DND-41 (cell line): ENCODE data around the gene CNTNAP5.

Experiments used
- ATAC-seq: fragments of 200-7000 bp; cut with Tn5 transposase; 3 replicates; pipeline ENCODE4 v1.9.1; 2021; ENCODE audit warnings: low read depth; ENCODE audit not compliant: insufficient read depth
- DNase-seq: peaks from one replicate; pipeline ENCODE4 v3.0.0-alpha.2; 2020
- H2AFZ ChIP-seq: 2 replicates; pipeline ENCODE4 v1.6.0; 2012; ENCODE audit warnings: low read depth, low read length
- H3K27ac ChIP-seq: 2 replicates; pipeline ENCODE4 v1.5.1; 2012; ENCODE audit warnings: low read length, inconsistent platforms
- H3K27me3 ChIP-seq: fragments of 200-600 bp; sonication (generic); 2 replicates; pipeline ENCODE4 v1.6.0; 2012; ENCODE audit warnings: low read length, mild to moderate bottlenecking, inconsistent platforms; ENCODE audit not compliant: insufficient read depth, poor library complexity
- H3K36me3 ChIP-seq: 2 replicates; pipeline ENCODE4 v1.5.1; 2012; ENCODE audit warnings: low read length, inconsistent platforms; ENCODE audit not compliant: insufficient read depth
- H3K4me1 ChIP-seq: 2 replicates; pipeline ENCODE4 v1.5.1; 2012; ENCODE audit warnings: mild to moderate bottlenecking, low read length; ENCODE audit not compliant: insufficient read depth
- H3K4me2 ChIP-seq: 2 replicates; pipeline ENCODE4 v1.6.0; 2012; ENCODE audit warnings: mild to moderate bottlenecking, moderate library complexity, low read length, inconsistent platforms; ENCODE audit not compliant: insufficient read depth
- H3K4me3 ChIP-seq, 2 experiments: fragments of 200-600 bp in 1 of 2; shearing (Covaris generic) in 1 of 2; 2 replicates each; pipeline ENCODE4 v1.5.1; 2012 to 2016; ENCODE audit warnings: inconsistent platforms in 2 of 2, low read length in 2 of 2, mild to moderate bottlenecking in 2 of 2, low read depth in 1 of 2, moderate library complexity in 1 of 2
- H3K79me2 ChIP-seq: 2 replicates; pipeline ENCODE4 v1.6.0; 2012; ENCODE audit warnings: low read length, inconsistent platforms; ENCODE audit not compliant: insufficient read depth
- H3K9ac ChIP-seq: 2 replicates; pipeline ENCODE4 v1.6.0; 2012; ENCODE audit warnings: low read depth, mild to moderate bottlenecking, inconsistent platforms, low read length, moderate library complexity
- H3K9me3 ChIP-seq: 2 replicates; pipeline ENCODE4 v1.5.1; 2012; ENCODE audit warnings: low read length, moderate library complexity, mild to moderate bottlenecking, inconsistent platforms; ENCODE audit not compliant: insufficient read depth, severe bottlenecking
- H4K20me1 ChIP-seq: 2 replicates; pipeline ENCODE4 v1.6.0; 2012; ENCODE audit warnings: low read length; ENCODE audit not compliant: insufficient read depth
- CTCF ChIP-seq: IDR thresholded peaks from 2 replicates; pipeline ENCODE4 v1.5.1; 2012; ENCODE audit warnings: borderline replicate concordance, low read length, moderate library complexity, mild to moderate bottlenecking; ENCODE audit not compliant: poor library complexity, severe bottlenecking; ENCODE audit errors: extremely low read depth
- EZH2 ChIP-seq: IDR thresholded peaks from 3 replicates; pipeline ENCODE4 v1.6.1; 2012; ENCODE audit warnings: borderline replicate concordance, low read depth, mild to moderate bottlenecking, moderate library complexity, low read length, inconsistent platforms; ENCODE audit not compliant: severe bottlenecking

The CNTNAP5 gene

GRCh38 chr2:124586835-124587234, 561.7 kb downstream of the CNTNAP5 start:
- H3K4me2 ChIP-seq, result no peak overlapping the region
- no peaks in the 10 kb centered on the region for H3K79me2 ChIP-seq
- H3K4me3 ChIP-seq, result no peak overlapping the region
- no peaks in the 10 kb centered on the region for H3K27me3 ChIP-seq
- H2AFZ ChIP-seq, result no peak overlapping the region
- H3K9me3 ChIP-seq, result no peaks in the 10 kb centered on the region
- no peaks in the 10 kb centered on the region for H3K4me1 ChIP-seq
- H3K27ac ChIP-seq, result no peak overlapping the region
- H4K20me1 ChIP-seq, result no peaks in the 10 kb centered on the region
- TF ChIP-seq EZH2, result no peak
- TF ChIP-seq CTCF, result no peak
- ATAC-seq (no peak), DNase-seq (no peak)
- no peaks in the 10 kb centered on the region for H3K36me3 ChIP-seq
- H3K9ac ChIP-seq, result no peak overlapping the region

GRCh38 chr2:124589971-124590370, 564.9 kb downstream of the CNTNAP5 start:
- Histone ChIP-seq H3K4me1 (no peaks in the 10 kb centered on the region), H3K36me3 (no peaks in the 10 kb centered on the region), H3K9me3 (no peaks in the 10 kb centered on the region), H3K4me2 (no peak overlapping the region), H3K79me2 (no peaks in the 10 kb centered on the region), H3K27ac (no peak overlapping the region), H4K20me1 (no peaks in the 10 kb centered on the region), H3K4me3 (no peak overlapping the region), H2AFZ (no peak overlapping the region), H3K27me3 (no peaks in the 10 kb centered on the region), H3K9ac (no peak overlapping the region)
- ATAC-seq (no peak), DNase-seq (no peak)
- TF ChIP-seq EZH2 (no peak), CTCF (no peak)

- no peak overlapping the region for H3K4me2 ChIP-seq
- no peak overlapping the region for H3K4me3 ChIP-seq
- no peak for ATAC-seq
- no peaks in the 10 kb centered on the region for H4K20me1 ChIP-seq
- H3K27me3 ChIP-seq, result no peaks in the 10 kb centered on the region
- H3K9me3 ChIP-seq, result no peaks in the 10 kb centered on the region
- no peak overlapping the region for H2AFZ ChIP-seq
- H3K9ac ChIP-seq, result no peak overlapping the region
- H3K36me3 ChIP-seq, result no peaks in the 10 kb centered on the region
- H3K79me2 ChIP-seq, result no peaks in the 10 kb centered on the region
- no peak overlapping the region for H3K27ac ChIP-seq
- TF ChIP-seq CTCF (no peak), EZH2 (no peak)
- H3K4me1 ChIP-seq, result no peaks in the 10 kb centered on the region
- no peak for DNase-seq
Measured at GRCh38 chr2:124602759-124603158, 577.7 kb downstream of the CNTNAP5 start.

- no peaks in the 10 kb centered on the region for H3K79me2 ChIP-seq
- H4K20me1 ChIP-seq, result no peaks in the 10 kb centered on the region
- ATAC-seq, result no peak
- no peaks in the 10 kb centered on the region for H3K9me3 ChIP-seq
- no peak overlapping the region for H3K4me2 ChIP-seq
- no peaks in the 10 kb centered on the region for H3K36me3 ChIP-seq
- no peaks in the 10 kb centered on the region for H3K4me1 ChIP-seq
- H3K9ac ChIP-seq, result no peak overlapping the region
- no peak overlapping the region for H3K4me3 ChIP-seq
- no peak for DNase-seq
- TF ChIP-seq CTCF (no peak), EZH2 (no peak)
- no peak overlapping the region for H2AFZ ChIP-seq
- H3K27ac ChIP-seq, result no peak overlapping the region
- H3K27me3 ChIP-seq, result no peaks in the 10 kb centered on the region
Measured at GRCh38 chr2:124604940-124605339, 579.9 kb downstream of the CNTNAP5 start.
